Measurements from ENCODE around the gene MACROD1.

- TF ChIP-seq CTCF (IDR thresholded peaks at IDR 0.05) (no peak), POLR2A (IDR thresholded peaks at IDR 0.05) (no peak)
Observed at GRCh38 chr11:64092111-64092760, 73.7 kb downstream of the MACROD1 start.
